ENCODE results near the gene INPP4B. TPM values are rescaled to one million over a fixed set of nuclear protein-coding genes. Genes with fewer than 3 reads are reported as not detected.

Gene INPP4B
- polyA plus RNA-seq, 3 donors = 8.5 to 9.4 (median 9.0) TPM

DNA sequence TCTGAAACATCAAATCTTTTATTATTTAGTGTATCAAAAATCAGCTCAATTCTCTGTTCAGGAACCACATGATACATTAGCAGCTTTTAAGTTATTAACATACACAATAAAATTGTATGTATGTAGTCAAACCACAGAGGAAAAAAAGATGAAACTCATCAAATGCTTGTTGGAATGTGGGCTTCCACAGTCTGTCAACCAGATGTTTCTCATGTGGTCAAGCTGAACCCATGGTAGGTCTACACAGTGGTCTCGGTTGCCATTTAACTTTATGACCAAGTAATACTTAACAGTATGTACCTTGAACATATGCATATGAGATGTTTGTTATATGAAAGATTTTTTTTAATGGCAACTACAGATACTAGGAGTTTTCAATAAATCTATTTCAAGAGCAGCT lies 781.9 kb downstream of the INPP4B start:
- DNase-seq (ENCODE audit: low read depth in 3 of 3, low spot score in 2 of 3) = no peak

DNA sequence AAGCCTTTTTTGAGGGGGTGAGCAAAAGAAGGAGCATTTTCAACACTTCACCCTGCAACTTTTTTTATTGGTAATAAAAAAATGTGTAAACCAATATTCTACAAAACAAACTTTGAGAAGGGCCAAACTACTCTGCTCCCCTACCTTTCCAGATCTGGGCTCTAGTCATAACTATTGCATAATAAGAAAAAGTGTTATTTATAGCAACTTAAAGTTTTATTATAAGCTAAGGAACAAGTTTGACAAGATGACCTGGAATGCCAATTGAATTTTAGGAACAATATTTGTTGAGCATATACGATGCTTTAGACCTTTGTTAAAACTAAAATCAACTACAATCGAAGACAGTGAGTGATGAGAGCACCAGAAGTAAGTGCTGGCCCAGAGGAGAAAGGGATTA lies 800.1 kb downstream of the INPP4B start:
- DNase-seq (ENCODE audit: low read depth in 3 of 3, low spot score in 2 of 3) = no peak

DNA sequence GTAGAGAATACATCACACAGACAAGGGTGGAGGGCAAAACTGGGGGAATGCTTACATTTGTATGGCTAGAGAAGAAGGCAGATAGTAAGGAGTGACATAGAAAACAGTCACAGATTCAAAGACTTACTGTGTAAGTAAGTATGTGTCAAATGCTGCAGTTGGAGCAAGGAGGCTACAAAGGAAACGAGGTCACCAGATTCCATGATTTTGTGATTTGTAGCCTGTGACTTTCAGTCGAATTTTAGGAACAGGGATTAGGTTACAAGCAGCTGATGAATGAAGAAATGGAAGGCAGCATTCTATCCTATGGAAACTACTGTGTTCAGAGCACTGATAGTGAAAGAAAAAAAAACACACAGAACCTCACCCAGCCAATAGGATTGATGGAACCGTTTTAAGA lies 801.8 kb downstream of the INPP4B start:
- DNase-seq (ENCODE audit: low read depth in 3 of 3, low spot score in 2 of 3) = no peak

GRCh38 chr4:142043509-142043908 lies 802.6 kb downstream of the INPP4B start:
- no peak for DNase-seq (ENCODE audit: low read depth in 3 of 3, low spot score in 2 of 3)

DNA sequence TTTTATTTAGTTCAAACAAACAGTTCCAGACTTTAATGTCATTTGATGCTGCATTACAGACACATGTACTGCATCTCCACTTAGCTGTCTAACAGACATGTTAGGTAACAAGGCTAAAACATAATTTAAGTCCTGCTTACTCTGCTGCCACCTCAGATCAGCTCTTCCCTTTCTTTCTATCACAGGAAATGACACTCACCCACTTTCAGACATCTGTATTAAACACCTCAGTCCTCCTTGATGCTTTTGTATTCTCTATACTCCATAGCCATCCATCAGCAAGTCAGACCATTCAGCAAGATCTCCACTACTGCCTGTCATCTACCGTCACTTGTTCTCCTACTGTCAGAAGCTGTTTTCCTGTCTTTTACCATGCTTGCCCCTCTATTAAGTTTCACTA lies 804.3 kb downstream of the INPP4B start:
- DNase-seq (ENCODE audit: low read depth in 3 of 3, low spot score in 2 of 3) = no peak

DNA sequence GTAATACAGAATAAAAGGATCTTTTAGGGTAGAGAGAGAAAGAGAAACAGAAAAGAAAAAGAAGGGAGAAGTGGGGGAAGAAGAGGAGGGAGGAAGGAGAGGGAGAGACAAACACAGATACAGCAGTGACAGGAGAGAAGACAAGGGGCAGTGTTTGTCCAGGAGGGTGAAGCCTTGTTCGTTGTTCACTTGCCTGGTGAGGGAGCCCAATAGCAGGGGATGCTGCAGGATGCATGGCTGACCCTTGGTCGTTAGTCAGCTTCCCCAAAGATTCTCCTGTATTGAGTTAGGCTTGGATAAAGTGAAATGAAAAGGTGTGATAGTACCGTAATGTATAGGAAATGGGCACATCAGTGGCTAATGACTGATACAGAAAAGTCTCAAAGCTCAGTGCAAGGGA lies 806.1 kb downstream of the INPP4B start:
- DNase-seq (ENCODE audit: low read depth in 3 of 3, low spot score in 2 of 3) = no peak

- no peak for DNase-seq (ENCODE audit: low read depth in 3 of 3, low spot score in 2 of 3)
These were observed 809.1 kb downstream of the INPP4B start for GRCh38 chr4:142036795-142037583.

GRCh38 chr4:142035566-142035965 lies 810.5 kb downstream of the INPP4B start:
- no peak for DNase-seq (ENCODE audit: low read depth in 3 of 3, low spot score in 2 of 3)

DNA sequence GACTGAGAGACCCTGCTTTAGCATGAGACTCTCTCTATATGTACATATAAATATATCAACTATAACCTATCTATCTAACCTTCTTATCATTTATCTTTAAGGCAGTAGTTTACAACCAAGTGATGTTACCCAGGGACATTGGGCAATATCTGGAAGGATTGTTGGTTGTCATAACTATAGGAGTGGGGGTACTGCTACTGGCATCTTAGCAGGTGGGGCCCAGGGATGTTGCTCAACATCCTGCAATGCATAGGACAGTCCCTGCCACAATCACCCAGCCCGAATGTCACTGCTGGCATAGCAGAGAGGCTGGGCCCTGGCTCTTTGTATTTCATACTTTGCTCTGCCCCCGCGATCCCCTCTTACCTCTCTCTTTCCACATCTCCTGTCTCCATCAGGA lies 812.0 kb downstream of the INPP4B start:
- no peak for DNase-seq (ENCODE audit: low read depth in 3 of 3, low spot score in 2 of 3)

DNA sequence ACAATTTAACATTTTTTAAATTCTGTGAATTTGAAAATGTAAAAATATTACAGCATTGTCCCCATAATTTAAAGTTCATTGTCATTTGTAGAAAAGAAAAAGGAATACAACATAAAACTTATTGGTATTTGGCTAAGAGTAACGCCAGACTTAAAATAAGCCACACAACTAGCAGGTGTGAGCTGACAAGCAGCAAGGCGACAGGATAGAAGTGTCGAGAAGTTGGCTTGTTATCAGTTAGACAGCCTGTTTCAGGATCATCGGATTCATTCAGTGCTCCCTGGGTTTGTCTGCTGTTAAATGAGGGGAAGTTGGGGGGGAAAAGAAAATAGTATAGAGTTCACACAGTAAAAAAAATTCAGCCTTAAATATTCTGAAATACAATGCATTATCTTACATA lies 816.1 kb downstream of the INPP4B start:
- no peak for DNase-seq (ENCODE audit: low read depth in 3 of 3, low spot score in 2 of 3)

- DNase-seq (ENCODE audit: low read depth in 3 of 3, low spot score in 2 of 3) = no peak
These were observed 824.3 kb downstream of the INPP4B start for GRCh38 chr4:142021761-142022160.

- DNase-seq (ENCODE audit: low read depth in 3 of 3, low spot score in 2 of 3) = no peak
These were observed 824.9 kb downstream of the INPP4B start for GRCh38 chr4:142021181-142021580.

DNA sequence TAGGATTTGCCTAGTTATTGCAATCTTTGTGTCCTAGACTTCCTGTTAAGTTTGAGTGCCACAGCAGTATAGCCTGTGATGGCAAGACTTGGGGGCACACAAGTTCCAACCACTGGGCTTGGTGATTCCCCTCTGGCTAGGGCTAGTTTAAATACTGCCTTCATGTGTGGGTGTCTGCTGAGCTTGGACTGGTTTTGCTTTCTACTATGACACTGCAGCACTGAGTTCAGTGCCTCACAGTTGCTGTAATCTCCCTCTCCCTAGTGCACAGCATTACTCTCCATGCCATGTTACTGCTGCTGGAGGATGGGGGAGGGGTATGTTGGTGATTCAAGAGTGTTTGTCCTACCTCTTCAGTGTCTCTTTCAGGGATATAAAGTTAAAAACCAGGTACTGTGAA lies 830.1 kb downstream of the INPP4B start:
- DNase-seq (ENCODE audit: low read depth in 3 of 3, low spot score in 2 of 3) = no peak

GRCh38 chr4:142009751-142010150 lies 836.4 kb downstream of the INPP4B start:
- no peak for DNase-seq (ENCODE audit: low read depth in 3 of 3, low spot score in 2 of 3)

DNA sequence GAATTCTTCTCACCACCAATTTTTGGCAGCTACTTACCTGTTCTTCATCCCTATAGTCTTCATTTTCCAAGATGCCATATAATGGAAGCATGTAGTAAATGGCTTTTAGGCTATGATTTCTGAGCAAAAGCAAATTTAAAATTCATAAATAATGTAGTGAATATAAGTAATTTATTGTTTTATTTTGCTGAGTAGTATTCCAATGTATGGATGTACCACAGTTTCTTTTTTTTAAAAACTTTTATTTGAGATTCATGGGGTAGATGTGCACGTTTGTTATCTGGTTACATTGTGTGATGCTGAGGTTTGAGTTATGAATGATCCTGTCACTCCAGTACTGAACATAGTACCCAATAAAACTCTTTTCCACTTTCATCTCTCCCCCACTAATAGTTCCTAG lies 840.6 kb downstream of the INPP4B start:
- DNase-seq (ENCODE audit: low read depth in 3 of 3, low spot score in 2 of 3) = no peak

GRCh38 chr4:141999446-142000143 lies 846.5 kb downstream of the INPP4B start:
- no peak for DNase-seq (ENCODE audit: low read depth in 3 of 3, low spot score in 2 of 3)

DNA sequence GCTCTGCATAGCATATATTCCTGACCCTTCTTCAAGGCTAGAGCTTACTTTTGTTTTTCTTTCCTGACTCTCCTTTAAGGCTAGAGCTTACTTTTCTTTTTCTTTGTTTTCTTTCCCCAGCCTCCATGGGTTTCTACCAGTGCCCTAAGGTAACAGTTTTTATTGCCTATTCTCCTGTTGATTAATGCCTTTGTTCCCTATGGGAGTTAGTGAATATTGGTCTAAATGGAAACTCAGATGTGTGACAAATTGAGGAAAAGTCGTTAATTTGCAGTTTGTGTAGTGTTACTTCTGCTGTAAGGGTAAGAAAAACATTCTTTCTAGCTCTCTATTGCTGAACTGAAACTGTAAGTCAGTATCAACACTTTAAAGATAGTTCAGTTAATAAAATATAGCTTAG lies 851.0 kb downstream of the INPP4B start:
- peak; percentile 3 to 13 (median 4) for DNase-seq (ENCODE audit: low read depth in 3 of 3, low spot score in 2 of 3)

DNA sequence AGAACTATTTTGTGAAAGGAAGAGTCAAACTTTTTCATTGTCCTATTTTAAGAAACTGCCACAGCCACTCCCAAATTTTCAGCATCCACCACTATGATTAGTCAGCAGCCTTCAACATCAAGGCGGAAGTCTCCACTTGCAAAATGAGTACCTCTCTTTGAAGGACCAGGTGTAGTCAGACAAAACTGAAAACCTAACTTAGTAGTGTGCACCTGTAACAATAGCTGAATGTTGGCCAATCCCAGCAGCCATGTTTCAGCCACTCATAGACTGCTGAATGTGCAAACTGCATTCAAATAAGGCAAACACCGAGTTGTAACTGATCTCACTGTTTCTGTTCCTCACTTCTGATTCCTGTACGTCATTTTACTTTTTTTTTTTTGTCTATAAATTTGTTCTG lies 868.7 kb downstream of the INPP4B start:
- DNase-seq (ENCODE audit: low read depth in 3 of 3, low spot score in 2 of 3) = no peak

Data from right renal cortex interstitium (tissue), 3 donors.